Measurements from ENCODE around the gene ICOS. TPM values are rescaled to one million over a fixed set of nuclear protein-coding genes. Genes with fewer than 3 reads are reported as not detected.

Gene ICOS
- total and polyA plus RNA-seq, 10 of the 15 experiments (the other 5 are each of a cell fraction or from before 2014, with no cell fraction given) = 0.47 to 36.0 (median 0.87) TPM

DNA sequence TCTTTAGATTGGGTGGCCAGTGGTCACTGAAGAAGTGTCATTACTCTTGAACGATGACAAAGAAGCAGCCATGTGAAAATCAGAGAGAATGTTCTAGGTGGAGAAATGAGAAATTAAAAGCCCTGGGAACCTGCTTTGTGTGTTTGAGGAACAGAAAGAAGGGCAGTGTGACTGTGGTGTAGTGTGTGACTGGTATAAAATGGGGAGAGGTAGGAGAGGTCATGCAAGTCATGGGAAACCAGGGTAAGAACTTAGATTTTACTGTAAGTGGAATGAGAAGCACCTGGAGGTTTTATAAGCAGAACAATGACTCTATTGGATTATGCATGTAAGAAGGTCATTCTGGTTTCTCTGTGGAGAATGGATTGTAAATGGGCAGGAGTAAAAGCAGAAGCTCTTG, 12.2 kb downstream of the ICOS start (continued):
- TF ChIP-seq, protein P1, sequence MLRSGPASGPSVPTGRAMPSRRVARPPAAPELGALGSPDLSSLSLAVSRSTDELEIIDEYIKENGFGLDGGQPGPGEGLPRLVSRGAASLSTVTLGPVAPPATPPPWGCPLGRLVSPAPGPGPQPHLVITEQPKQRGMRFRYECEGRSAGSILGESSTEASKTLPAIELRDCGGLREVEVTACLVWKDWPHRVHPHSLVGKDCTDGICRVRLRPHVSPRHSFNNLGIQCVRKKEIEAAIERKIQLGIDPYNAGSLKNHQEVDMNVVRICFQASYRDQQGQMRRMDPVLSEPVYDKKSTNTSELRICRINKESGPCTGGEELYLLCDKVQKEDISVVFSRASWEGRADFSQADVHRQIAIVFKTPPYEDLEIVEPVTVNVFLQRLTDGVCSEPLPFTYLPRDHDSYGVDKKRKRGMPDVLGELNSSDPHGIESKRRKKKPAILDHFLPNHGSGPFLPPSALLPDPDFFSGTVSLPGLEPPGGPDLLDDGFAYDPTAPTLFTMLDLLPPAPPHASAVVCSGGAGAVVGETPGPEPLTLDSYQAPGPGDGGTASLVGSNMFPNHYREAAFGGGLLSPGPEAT (IDR thresholded peaks at IDR 0.05; ENCODE audit: low read depth) = 0 out of 2 replicates have a peak, but pooled peaks have one; percentile 21
- TF ChIP-seq MEF2A (IDR thresholded peaks at IDR 0.05; ENCODE audit: insufficient read depth, low read depth, low read length) = no peak

DNA sequence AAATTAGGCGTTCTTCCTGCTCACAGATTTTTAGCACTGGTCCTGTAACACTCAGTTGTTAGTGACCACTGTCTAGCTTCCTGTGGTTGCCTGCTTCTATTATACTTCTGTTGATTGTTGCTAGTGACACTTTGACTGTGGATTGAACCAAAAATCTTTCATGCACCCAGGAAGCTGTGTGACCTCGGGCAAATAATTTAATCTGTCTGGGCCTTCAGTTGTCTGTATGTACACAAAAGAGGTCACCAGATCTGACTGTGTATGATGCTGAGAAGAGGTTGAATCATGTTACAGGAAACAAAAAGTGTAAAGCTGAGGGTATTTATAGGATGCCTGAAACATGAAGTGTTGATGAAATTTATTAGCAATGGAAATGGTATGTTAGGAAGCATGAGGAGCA, 12.7 kb downstream of the ICOS start:
- Histone ChIP-seq H3K27ac (ENCODE audit: control insufficient read depth, insufficient read depth) (no peak overlapping the region), H3K4me3 (no peak overlapping the region), H4K20me1 (ENCODE audit: control insufficient read depth, insufficient read depth) (no peaks in the 10 kb centered on the region), H3K9ac (ENCODE audit: control insufficient read depth, insufficient read depth, low read length) (no peak overlapping the region), H3K4me1 (ENCODE audit: control insufficient read depth, insufficient read depth, low read length) (peaks cover 4% of the 10 kb centered on the region), H3K79me2 (ENCODE audit: control insufficient read depth, insufficient read depth, low read length) (no peaks in the 10 kb centered on the region), H3K4me2 (ENCODE audit: control insufficient read depth, insufficient read depth) (no peak overlapping the region), H3K9me3 (replicated peaks; ENCODE audit: control insufficient read depth, insufficient read depth, low read length) (no peaks in the 10 kb centered on the region; the same call in 2 of the 3 replicates), H2AFZ (ENCODE audit: control insufficient read depth, low read depth, low read length) (no peak overlapping the region), H3K27me3 (replicated peaks in 1 of 2; ENCODE audit: control insufficient read depth in 2 of 2, insufficient read depth in 2 of 2, low read length in 1 of 2) (no peaks in the 10 kb centered on the region), H3K36me3 (ENCODE audit: control insufficient read depth in 2 of 2, insufficient read depth in 2 of 2, low read length in 1 of 2) (no peaks in the 10 kb centered on the region)
- WGBS (ENCODE audit: insufficient coverage, insufficient replicate concordance, low lambda C conversion rate, missing lambda C conversion rate) = 58% methylated on average over 2 of the region's 2 CpGs
- ChIA-PET SMC1A (ENCODE audit: uncharacterized antibody, unreplicated experiment) (no interaction called here), CTCF (no interaction called here), RAD21 (ENCODE audit: unreplicated experiment) (no interaction called here), POLR2A (no interaction called here)
- BruUV-seq (replicated peaks) = TSS peak; percentile 90
- no peak for TF ChIP-seq RCOR1 (conservative IDR thresholded peaks at IDR 0.05; ENCODE audit: low read depth, low read length)
- no peak for TF ChIP-seq BHLHE40 (IDR thresholded peaks at IDR 0.05; ENCODE audit: borderline replicate concordance in 1 of 2, low read depth in 2 of 2, low read length in 1 of 2)
- TF ChIP-seq PML (IDR thresholded peaks at IDR 0.05; ENCODE audit: low read length) = no peak
- no peak for TF ChIP-seq ASH2L (IDR thresholded peaks at IDR 0.05; ENCODE audit: borderline replicate concordance, low read depth)
- TF ChIP-seq HDAC2 (IDR thresholded peaks at IDR 0.05) = no peak
- TF ChIP-seq, protein P2, sequence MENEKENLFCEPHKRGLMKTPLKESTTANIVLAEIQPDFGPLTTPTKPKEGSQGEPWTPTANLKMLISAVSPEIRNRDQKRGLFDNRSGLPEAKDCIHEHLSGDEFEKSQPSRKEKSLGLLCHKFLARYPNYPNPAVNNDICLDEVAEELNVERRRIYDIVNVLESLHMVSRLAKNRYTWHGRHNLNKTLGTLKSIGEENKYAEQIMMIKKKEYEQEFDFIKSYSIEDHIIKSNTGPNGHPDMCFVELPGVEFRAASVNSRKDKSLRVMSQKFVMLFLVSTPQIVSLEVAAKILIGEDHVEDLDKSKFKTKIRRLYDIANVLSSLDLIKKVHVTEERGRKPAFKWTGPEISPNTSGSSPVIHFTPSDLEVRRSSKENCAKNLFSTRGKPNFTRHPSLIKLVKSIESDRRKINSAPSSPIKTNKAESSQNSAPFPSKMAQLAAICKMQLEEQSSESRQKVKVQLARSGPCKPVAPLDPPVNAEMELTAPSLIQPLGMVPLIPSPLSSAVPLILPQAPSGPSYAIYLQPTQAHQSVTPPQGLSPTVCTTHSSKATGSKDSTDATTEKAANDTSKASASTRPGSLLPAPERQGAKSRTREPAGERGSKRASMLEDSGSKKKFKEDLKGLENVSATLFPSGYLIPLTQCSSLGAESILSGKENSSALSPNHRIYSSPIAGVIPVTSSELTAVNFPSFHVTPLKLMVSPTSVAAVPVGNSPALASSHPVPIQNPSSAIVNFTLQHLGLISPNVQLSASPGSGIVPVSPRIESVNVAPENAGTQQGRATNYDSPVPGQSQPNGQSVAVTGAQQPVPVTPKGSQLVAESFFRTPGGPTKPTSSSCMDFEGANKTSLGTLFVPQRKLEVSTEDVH (IDR thresholded peaks at IDR 0.05; ENCODE audit: low read depth, partially characterized antibody) = no peak
- TF ChIP-seq, protein P3, sequence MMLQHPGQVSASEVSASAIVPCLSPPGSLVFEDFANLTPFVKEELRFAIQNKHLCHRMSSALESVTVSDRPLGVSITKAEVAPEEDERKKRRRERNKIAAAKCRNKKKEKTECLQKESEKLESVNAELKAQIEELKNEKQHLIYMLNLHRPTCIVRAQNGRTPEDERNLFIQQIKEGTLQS (IDR thresholded peaks at IDR 0.05; ENCODE audit: borderline replicate concordance, extremely low read depth, low read depth, low read length) = no peak
- no peak for TF ChIP-seq ESRRA (IDR thresholded peaks at IDR 0.05; ENCODE audit: low read length)
- TF ChIP-seq, protein P4, sequence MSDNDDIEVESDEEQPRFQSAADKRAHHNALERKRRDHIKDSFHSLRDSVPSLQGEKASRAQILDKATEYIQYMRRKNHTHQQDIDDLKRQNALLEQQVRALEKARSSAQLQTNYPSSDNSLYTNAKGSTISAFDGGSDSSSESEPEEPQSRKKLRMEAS (IDR thresholded peaks at IDR 0.05; ENCODE audit: low read depth, low read length) = no peak
- no peak for TF ChIP-seq BMI1 (IDR thresholded peaks at IDR 0.05; ENCODE audit: borderline replicate concordance)
- TF ChIP-seq, protein P5, sequence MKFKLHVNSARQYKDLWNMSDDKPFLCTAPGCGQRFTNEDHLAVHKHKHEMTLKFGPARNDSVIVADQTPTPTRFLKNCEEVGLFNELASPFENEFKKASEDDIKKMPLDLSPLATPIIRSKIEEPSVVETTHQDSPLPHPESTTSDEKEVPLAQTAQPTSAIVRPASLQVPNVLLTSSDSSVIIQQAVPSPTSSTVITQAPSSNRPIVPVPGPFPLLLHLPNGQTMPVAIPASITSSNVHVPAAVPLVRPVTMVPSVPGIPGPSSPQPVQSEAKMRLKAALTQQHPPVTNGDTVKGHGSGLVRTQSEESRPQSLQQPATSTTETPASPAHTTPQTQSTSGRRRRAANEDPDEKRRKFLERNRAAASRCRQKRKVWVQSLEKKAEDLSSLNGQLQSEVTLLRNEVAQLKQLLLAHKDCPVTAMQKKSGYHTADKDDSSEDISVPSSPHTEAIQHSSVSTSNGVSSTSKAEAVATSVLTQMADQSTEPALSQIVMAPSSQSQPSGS (IDR thresholded peaks at IDR 0.05; ENCODE audit: low read length) = no peak
- TF ChIP-seq, protein P6, sequence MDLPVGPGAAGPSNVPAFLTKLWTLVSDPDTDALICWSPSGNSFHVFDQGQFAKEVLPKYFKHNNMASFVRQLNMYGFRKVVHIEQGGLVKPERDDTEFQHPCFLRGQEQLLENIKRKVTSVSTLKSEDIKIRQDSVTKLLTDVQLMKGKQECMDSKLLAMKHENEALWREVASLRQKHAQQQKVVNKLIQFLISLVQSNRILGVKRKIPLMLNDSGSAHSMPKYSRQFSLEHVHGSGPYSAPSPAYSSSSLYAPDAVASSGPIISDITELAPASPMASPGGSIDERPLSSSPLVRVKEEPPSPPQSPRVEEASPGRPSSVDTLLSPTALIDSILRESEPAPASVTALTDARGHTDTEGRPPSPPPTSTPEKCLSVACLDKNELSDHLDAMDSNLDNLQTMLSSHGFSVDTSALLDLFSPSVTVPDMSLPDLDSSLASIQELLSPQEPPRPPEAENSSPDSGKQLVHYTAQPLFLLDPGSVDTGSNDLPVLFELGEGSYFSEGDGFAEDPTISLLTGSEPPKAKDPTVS (IDR thresholded peaks at IDR 0.05; ENCODE audit: low read depth, low read length) = no peak
- intact Hi-C loops (cut with micrococcal nuclease; ENCODE audit: unreplicated experiment) = no loop called here
- DNase-seq (ENCODE audit: low read depth, low spot score) = no peak
- FAIRE-seq = peak; percentile 13
- in situ Hi-C loops (cut with MboI) = no loop called here
- ATAC-seq = peak; percentile 38

Measured in GM12878 (cell line).